ENCODE results near the gene STYK1. TPM values are rescaled to one million over a fixed set of nuclear protein-coding genes. Genes with fewer than 3 reads are reported as not detected.
"Not testable (repeated sequence)": the region's sequence is repeated elsewhere in the genome, so short reads cannot be mapped to it uniquely, and the experiment has no call there.

Gene STYK1
- total RNA-seq, 4 donors from 2014 or later, result 0.32 to 0.56 TPM; not detected in 2

DNA sequence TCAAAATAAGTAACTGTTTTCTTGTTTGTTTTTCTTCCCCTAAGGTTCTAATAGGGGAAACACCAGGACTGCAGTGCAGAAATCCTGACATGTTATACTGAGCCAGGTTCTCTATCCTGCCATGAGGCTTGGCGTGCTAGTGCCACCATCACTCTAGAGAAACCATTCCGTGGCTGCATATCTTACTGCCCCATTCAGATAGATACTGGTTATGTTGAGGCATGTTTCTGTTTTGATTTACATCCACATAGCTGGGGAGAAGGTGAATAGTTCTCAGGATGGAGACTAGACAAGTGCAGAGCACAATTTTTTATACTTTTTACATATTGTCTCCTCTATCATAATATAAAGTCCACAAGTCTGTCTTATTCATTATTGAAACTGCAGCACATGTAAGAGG lies 72.0 kb downstream of the STYK1 start:
- TF ChIP-seq, protein P1, sequence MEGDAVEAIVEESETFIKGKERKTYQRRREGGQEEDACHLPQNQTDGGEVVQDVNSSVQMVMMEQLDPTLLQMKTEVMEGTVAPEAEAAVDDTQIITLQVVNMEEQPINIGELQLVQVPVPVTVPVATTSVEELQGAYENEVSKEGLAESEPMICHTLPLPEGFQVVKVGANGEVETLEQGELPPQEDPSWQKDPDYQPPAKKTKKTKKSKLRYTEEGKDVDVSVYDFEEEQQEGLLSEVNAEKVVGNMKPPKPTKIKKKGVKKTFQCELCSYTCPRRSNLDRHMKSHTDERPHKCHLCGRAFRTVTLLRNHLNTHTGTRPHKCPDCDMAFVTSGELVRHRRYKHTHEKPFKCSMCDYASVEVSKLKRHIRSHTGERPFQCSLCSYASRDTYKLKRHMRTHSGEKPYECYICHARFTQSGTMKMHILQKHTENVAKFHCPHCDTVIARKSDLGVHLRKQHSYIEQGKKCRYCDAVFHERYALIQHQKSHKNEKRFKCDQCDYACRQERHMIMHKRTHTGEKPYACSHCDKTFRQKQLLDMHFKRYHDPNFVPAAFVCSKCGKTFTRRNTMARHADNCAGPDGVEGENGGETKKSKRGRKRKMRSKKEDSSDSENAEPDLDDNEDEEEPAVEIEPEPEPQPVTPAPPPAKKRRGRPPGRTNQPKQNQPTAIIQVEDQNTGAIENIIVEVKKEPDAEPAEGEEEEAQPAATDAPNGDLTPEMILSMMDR (IDR thresholded peaks at IDR 0.05), result no peak
- ATAC-seq (ENCODE audit: low FRiP score), result no peak
- DNase-seq (ENCODE audit: low spot score), result no peak

DNA sequence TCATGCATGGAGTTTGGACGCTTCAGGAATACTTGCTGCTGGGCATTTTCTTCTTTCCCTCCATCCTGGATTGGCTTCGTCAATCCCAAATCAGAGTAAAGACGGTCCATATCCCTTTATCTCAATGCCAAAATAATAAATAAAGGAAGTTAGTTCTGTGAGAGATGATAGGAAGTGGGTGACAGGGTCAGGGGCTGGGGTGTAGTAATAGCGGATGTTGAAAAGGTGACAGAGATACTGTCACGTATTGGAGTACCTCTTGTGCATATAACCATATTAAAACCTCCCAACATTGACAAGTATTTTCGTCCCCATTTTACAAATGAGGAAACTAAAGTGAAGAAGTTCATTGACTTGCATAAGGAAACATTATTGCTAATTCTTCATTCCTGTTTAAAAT lies 72.9 kb downstream of the STYK1 start:
- ATAC-seq (ENCODE audit: low FRiP score) (no peak), DNase-seq (ENCODE audit: low spot score) (no peak)
- TF ChIP-seq, protein P1 (IDR thresholded peaks at IDR 0.05), result no peak

DNA sequence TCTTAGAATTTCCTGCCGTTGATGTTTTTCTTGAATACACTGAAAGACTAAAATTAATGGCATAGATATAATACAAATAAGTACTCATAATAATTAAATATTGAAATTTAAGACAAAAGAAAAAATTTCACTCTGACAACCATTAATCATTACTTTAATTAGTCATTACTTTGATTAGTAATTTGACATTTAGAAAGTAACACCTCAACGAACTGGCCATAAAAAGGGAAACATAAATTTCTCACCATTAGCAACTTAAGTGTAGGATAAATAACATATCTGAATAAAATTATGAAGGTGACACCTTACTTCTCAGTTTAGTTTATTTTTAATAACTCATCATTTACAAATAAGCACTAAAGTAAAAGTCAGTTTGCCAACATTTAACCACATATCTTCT lies 78.0 kb downstream of the STYK1 start:
- ATAC-seq (ENCODE audit: low FRiP score), result no peak
- TF ChIP-seq, protein P1 (IDR thresholded peaks at IDR 0.05), result no peak
- DNase-seq (ENCODE audit: low spot score), result no peak

DNA sequence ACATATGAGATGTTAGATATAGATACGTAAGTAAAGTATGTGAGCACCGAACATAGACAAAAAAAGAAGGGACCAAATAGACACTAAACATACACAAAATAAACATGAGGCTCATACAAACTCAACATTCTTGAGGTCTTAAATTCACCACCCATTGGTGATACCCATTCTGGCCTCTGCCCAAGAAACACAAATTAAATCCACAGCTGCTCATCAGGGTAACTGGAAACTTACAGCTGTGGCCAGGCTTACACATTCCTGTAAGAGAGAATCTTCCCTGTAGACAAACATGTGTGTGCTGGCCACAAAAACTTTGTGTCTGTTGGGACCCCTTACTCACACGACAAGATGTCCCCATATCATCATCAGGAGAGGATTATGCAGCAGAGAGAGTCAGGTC lies 82.9 kb downstream of the STYK1 start:
- ATAC-seq (ENCODE audit: low FRiP score) (no peak), DNase-seq (ENCODE audit: low spot score) (no peak)

DNA sequence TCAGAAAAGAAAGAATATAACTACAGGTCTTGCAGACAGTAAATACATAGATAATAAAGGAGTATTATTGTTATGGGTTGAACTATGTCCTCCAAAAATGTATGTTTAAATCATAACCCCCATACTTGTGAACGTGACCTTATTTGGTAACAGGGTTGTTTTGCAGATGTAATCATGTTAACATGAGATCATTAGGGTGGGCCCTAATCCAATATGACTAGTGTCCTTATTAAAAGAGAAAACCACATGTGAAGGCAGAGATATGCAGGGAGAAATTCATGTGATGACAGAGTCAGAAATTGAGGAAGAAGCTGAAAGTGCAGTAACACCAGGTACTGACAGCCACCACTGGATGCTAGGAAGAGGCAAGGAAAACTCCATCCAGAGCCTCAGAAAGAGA lies 89.4 kb downstream of the STYK1 start:
- TF ChIP-seq, protein P1 (IDR thresholded peaks at IDR 0.05), result no peak
- no peak for DNase-seq (ENCODE audit: low spot score)
- ATAC-seq (ENCODE audit: low FRiP score), result no peak

More for the DNA sequence above, 82.9 kb downstream of the STYK1 start:
- TF ChIP-seq, protein P1 (IDR thresholded peaks at IDR 0.05), result no peak

DNA sequence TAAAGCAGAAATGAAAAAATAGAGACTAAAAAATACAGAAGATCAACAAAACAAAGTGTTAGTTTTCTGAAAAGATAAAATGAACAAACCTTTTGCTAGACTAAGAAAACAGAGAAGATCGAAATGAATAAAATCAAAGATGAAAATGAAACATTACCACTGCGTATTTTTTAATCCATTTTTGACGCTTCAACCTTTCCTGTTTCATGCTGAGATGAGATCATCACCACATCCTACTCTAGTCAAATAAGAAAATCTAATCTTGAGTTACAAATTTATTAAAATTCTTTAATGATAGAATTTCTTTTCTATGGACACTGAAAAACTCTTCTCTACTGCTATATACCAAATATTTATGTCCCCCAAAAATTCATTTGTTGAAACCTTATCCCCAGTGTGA lies 91.1 kb downstream of the STYK1 start:
- no peak for ATAC-seq (ENCODE audit: low FRiP score)
- TF ChIP-seq, protein P1 (IDR thresholded peaks at IDR 0.05), result no peak
- no peak for DNase-seq (ENCODE audit: low spot score)

DNA sequence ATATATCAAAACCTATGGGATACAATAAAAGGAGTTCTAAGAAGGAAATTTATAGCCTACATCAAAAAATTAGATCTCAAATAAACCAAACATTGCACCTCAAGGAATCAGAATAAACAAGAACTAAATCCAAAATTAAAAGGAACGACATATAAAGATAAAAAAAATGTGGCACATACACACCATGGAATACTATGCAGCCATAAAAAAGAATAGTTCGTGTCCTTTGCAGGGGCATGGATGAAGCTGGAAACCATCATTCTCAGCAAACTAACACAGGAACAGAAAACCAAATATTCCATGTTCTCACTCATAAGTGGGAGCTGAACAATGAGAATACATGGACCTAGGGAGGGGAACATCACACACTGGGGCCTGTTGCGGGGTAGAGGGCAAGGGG lies 91.7 kb downstream of the STYK1 start:
- not testable (repeated sequence) for ATAC-seq (ENCODE audit: low FRiP score); DNase-seq (ENCODE audit: low spot score)

DNA sequence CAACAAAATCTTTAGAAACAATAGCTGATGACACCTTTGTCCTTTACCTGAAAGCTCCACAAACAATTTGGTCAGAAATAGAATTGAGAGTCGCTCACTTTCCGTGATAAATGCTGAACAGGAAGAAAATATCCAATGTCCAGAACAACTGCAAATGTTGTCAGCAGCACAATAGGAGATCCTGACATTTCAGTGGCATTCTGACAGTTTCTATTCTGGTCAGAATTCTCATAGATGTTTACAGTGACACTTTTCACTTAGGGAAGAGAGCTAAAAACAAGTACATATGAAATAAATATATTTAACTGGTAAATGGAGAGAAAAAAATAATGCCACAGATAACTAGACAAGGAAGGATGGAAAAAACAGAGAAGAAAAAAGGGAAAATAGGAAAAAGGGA lies 99.5 kb downstream of the STYK1 start:
- ATAC-seq (ENCODE audit: low FRiP score) (no peak), DNase-seq (ENCODE audit: low spot score) (no peak)
- TF ChIP-seq, protein P1 (IDR thresholded peaks at IDR 0.05), result no peak

DNA sequence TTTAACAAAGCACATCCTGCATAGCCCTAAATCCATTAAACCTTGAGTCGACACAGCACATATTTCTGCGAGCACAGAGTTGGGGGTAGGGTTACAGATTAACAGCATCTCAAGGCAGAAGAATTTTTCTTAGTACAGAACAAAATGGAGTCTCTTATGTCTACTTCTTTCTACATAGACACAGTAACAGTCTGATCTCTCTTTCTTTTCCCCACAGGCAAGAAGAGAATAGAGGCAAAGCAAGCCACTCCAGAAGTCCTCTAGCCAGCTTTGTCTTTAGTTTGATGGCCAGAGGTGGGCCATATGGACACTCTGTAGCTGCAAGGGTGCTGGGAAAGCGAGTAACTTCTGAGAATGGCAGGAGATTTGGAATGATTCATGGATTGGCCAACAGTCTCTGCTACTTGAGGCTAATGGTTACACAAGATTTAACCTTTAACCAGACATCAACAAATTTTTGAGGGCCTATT lies 101.8 kb downstream of the STYK1 start:
- peak; percentile 54 for ATAC-seq (ENCODE audit: low FRiP score)
- DNase-seq (ENCODE audit: low spot score), result not testable (repeated sequence)

Measured in omental fat pad (tissue), 4 donors.